Osteocyte (in vitro differentiated cells): ENCODE measurements around the gene PCSK6. TPM values are rescaled to one million over a fixed set of nuclear protein-coding genes. Genes with fewer than 3 reads are reported as not detected.
"Not testable (repeated sequence)": the region's sequence is repeated elsewhere in the genome, so short reads cannot be mapped to it uniquely, and the experiment has no call there.

Experiments
- DNase-seq: peaks from one replicate; pipeline ENCODE4 v3.0.0; 2021; ENCODE audit warnings: mixed read lengths; ENCODE audit not compliant: unreplicated experiment; ENCODE audit errors: extremely low spot score
- H3K27ac Mint-ChIP-seq: one replicate; pipeline ENCODE4 v1.8.0; 2021; ENCODE audit warnings: mild to moderate bottlenecking, mixed read lengths; ENCODE audit not compliant: unreplicated experiment
- H3K27me3 Mint-ChIP-seq: one replicate; pipeline ENCODE4 v1.8.0; 2021; ENCODE audit warnings: mixed read lengths; ENCODE audit not compliant: unreplicated experiment
- H3K36me3 Mint-ChIP-seq: one replicate; pipeline ENCODE4 v1.8.0; 2021; ENCODE audit warnings: mixed read lengths; ENCODE audit not compliant: unreplicated experiment
- H3K4me1 Mint-ChIP-seq: one replicate; pipeline ENCODE4 v1.8.0; 2021; ENCODE audit warnings: mixed read lengths; ENCODE audit not compliant: unreplicated experiment
- H3K4me3 Mint-ChIP-seq: one replicate; pipeline ENCODE4 v1.8.0; 2021; ENCODE audit warnings: mild to moderate bottlenecking, moderate library complexity, mixed read lengths; ENCODE audit not compliant: unreplicated experiment
- H3K9me3 Mint-ChIP-seq: one replicate; pipeline ENCODE4 v1.8.0; 2021; ENCODE audit warnings: mixed read lengths; ENCODE audit not compliant: unreplicated experiment
- total RNA-seq: library from RNA; stranded (reverse); gene quantifications from 2 replicates; pipeline ENCODE4 v1.2.1, GENCODE V29; 2021
- TF ChIP-seq, protein P1 (sequence below): fragments of 200-600 bp; sonication (generic); IDR thresholded peaks from 2 replicates; pipeline ENCODE4 v1.5.0; 2021; ENCODE audit warnings: antibody characterized with exemption, mild to moderate bottlenecking, moderate library complexity

Gene PCSK6
- total RNA-seq, 1 donor from 2014 or later, result 0.43 TPM

DNA sequence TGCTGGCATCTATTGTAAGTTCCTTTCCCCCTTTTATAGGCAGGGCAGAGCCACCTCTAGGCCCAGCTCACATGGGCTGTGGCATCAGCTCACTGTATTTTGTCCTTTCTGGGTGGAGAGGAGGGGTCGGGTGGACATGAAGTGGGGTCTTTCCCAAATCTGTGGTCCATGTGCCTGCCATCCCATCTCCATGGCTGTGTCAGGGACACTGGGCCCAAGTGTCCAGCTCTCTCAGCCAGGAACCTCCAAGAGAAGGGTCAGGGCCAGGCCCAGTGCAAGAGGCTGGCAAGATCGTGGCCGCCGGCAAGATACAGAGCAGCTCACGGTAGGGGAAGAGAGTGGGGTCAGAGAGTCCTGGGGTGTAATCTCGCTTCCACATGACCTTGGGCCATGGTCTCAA, 85.3 kb downstream of the PCSK6 start:
- Mint-ChIP-seq H3K4me3 (no peak overlapping the region), H3K9me3 (no peaks in the 10 kb centered on the region), H3K27ac (no peak overlapping the region), H3K27me3 (peaks cover 2% of the 10 kb centered on the region), H3K36me3 (no peaks in the 10 kb centered on the region), H3K4me1 (no peaks in the 10 kb centered on the region)
- peak; percentile 65 for DNase-seq
- TF ChIP-seq, protein P1, sequence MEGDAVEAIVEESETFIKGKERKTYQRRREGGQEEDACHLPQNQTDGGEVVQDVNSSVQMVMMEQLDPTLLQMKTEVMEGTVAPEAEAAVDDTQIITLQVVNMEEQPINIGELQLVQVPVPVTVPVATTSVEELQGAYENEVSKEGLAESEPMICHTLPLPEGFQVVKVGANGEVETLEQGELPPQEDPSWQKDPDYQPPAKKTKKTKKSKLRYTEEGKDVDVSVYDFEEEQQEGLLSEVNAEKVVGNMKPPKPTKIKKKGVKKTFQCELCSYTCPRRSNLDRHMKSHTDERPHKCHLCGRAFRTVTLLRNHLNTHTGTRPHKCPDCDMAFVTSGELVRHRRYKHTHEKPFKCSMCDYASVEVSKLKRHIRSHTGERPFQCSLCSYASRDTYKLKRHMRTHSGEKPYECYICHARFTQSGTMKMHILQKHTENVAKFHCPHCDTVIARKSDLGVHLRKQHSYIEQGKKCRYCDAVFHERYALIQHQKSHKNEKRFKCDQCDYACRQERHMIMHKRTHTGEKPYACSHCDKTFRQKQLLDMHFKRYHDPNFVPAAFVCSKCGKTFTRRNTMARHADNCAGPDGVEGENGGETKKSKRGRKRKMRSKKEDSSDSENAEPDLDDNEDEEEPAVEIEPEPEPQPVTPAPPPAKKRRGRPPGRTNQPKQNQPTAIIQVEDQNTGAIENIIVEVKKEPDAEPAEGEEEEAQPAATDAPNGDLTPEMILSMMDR, result no peak

DNA sequence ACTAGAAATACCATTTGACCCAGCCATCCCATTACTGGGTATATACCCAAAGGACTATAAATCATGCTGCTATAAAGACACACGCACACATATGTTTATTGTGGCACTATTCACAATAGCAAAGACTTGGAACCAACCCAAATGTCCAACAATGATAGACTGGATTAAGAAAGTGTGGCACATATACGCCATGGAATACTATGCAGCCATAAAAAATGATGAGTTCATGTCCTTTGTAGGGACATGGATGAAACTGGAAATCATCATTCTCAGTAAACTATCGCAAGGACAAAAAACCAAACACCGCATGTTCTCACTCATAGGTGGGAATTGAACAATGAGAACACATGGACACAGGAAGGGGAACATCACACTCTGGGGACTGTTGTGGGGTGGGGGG, 86.6 kb downstream of the PCSK6 start:
- H3K36me3 Mint-ChIP-seq, H3K4me3 Mint-ChIP-seq, H3K27ac Mint-ChIP-seq: not testable (repeated sequence)

DNA sequence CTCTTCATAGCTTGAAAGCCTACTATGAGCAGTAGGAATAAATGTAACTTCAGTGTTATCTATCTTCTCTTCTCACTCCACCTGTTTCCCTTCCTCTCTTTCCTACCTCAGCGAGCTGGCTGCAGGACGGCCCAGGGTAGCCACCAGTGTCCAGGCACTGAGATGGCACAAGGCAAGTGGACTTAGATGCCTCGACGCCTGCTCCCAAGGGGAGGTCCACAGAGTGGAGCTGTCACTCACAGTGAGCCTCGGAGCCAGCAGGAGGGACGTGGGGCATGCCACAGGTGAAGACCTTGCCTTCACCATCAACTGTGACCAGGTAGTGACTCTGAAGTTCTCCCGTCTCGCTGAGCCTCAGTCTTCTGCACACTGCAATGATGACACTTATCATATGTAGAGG, 88.2 kb downstream of the PCSK6 start:
- TF ChIP-seq, protein P1, result no peak
- H3K9me3 Mint-ChIP-seq, result no peaks in the 10 kb centered on the region
- peaks cover 2% of the 10 kb centered on the region for H3K27me3 Mint-ChIP-seq
- H3K4me1 Mint-ChIP-seq, result no peaks in the 10 kb centered on the region
- H3K36me3 Mint-ChIP-seq, result no peaks in the 10 kb centered on the region
- no peak overlapping the region for H3K4me3 Mint-ChIP-seq
- peak; percentile 77 for DNase-seq
- no peak overlapping the region for H3K27ac Mint-ChIP-seq

More for the DNA sequence above, 86.6 kb downstream of the PCSK6 start:
- H3K27me3 Mint-ChIP-seq, H3K4me1 Mint-ChIP-seq, DNase-seq, H3K9me3 Mint-ChIP-seq: not testable (repeated sequence)

DNA sequence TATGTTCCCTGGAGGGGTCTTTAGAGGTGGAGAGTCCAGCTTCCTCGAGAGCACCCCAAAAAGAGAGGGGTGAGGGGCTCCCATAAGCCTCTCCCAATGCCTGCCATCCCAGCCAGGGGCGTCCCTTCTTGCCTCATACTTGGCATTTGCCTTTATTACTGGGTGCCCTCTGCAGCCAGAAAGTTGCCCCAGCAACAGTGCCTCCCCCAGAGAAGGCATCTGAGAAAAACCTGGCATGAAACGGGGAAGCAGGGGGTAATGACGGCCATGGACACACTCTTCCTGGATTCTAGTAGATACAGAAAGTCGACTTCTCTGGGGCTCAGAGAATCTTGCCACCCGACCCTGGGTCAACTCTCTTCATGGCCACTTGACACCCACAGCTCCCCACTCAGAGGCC, 90.1 kb downstream of the PCSK6 start:
- H3K9me3 Mint-ChIP-seq, result no peaks in the 10 kb centered on the region
- no peak overlapping the region for H3K27ac Mint-ChIP-seq
- no peak overlapping the region for H3K4me3 Mint-ChIP-seq
- TF ChIP-seq, protein P1, result no peak
- H3K4me1 Mint-ChIP-seq, result no peaks in the 10 kb centered on the region
- H3K36me3 Mint-ChIP-seq, result no peaks in the 10 kb centered on the region
- peak; percentile 72 for DNase-seq
- no peaks in the 10 kb centered on the region for H3K27me3 Mint-ChIP-seq

DNA sequence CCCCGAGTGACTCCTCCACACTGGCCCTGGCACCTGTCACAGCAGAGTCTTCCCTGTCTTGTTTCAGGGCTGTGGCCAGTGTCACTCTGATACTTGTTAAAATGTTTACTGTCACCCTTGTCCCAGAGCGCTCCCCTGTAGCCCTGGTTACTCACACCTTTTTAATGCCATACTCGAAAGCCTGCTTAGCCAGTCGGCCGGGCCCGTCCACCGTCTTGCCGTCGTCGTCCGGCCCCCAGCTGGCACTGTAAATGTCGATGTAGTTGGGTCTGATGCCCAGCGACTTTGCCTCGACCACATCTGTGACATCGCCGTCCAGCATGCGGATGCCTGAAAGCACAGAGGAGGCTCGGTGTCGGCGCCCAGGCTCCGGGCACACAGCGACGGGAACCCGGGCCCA, 91.3 kb downstream of the PCSK6 start:
- H3K4me3 Mint-ChIP-seq, result no peak overlapping the region

More for the DNA sequence above, 91.3 kb downstream of the PCSK6 start:
- no peaks in the 10 kb centered on the region for H3K9me3 Mint-ChIP-seq
- TF ChIP-seq, protein P1, result no peak
- no peak overlapping the region for H3K27ac Mint-ChIP-seq
- DNase-seq, result peak; percentile 81
- no peaks in the 10 kb centered on the region for H3K4me1 Mint-ChIP-seq
- no peaks in the 10 kb centered on the region for H3K36me3 Mint-ChIP-seq
- H3K27me3 Mint-ChIP-seq, result no peaks in the 10 kb centered on the region
